ENCODE measurements around the gene SULF2. TPM values are rescaled to one million over a fixed set of nuclear protein-coding genes. Genes with fewer than 3 reads are reported as not detected.
A peak's percentile ranks its signal among the peaks of the same experiment; 100 is the strongest.

SULF2 gene
- total and polyA plus RNA-seq, 4 donors: 78.8 to 350 (median 212) TPM

GRCh38 chr20:47757145-47758035 lies 27.9 kb downstream of the SULF2 start:
- peak in 1 of 6 donors; percentile 22 for DNase-seq (ENCODE audit: low read depth in 4 of 6, low spot score in 6 of 6)
- Histone ChIP-seq H3K9me3 (ENCODE audit: control insufficient read depth, insufficient read depth, low read length) (no peaks in the 10 kb centered on the region), H3K27ac (ENCODE audit: low read depth, low read length) (no peak overlapping the region), H3K4me1 (ENCODE audit: control insufficient read depth, insufficient read depth, low read length) (peaks cover 51% of the 10 kb centered on the region), H3K27me3 (ENCODE audit: control insufficient read depth, insufficient read depth, low read length) (peaks cover 2% of the 10 kb centered on the region), H3K36me3 (ENCODE audit: control insufficient read depth, insufficient read depth, low read length) (peaks cover 9% of the 10 kb centered on the region), H3K4me3 (ENCODE audit: low read depth, low read length) (no peak overlapping the region)
- WGBS (ENCODE audit: insufficient coverage): 50% methylated on average over 29 of the region's 32 CpGs

DNA sequence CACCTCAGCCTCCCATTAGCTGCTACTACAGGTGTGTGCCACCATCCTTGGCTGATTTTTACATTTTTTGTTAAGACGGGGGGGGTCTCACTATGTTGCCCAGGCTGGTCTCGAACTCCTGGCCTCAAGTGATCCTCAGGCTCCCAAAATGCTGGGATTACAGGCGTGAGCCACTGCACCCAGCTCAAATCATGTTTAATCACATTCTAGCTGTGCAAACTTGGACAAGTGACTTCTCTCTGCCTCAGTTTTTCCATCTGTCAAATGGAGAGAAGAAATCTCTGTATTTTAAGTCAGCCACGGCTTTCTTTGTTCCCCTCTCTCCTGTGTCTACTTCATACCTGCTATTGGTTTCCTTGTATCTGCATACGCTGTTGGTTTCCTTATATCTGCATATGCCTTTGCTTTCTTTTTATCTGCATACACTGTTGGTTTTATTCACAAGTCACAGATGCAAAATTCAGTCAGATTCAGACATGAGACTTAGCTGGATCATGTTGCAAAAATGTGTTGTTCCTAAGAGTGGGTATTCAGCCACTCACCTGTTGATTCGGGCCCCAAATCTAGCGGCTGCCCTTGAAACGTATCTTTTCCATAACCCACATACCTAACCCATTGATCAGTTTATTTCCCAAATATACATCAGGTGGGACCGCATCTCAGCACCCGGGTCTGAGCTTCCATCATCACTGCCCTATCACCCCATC lies 30.2 kb downstream of the SULF2 start:
- H3K27me3 ChIP-seq (ENCODE audit: control insufficient read depth, insufficient read depth, low read length): peaks cover 2% of the 10 kb centered on the region
- DNase-seq (ENCODE audit: low read depth in 4 of 6, low spot score in 6 of 6): no peak
- H3K9me3 ChIP-seq (ENCODE audit: control insufficient read depth, insufficient read depth, low read length): no peaks in the 10 kb centered on the region
- 95% methylated on average over 6 of the region's 10 CpGs for WGBS (ENCODE audit: insufficient coverage)
- H3K27ac ChIP-seq (ENCODE audit: low read depth, low read length): no peak overlapping the region
- H3K4me3 ChIP-seq (ENCODE audit: low read depth, low read length): no peak overlapping the region
- peaks cover 38% of the 10 kb centered on the region for H3K4me1 ChIP-seq (ENCODE audit: control insufficient read depth, insufficient read depth, low read length)
- H3K36me3 ChIP-seq (ENCODE audit: control insufficient read depth, insufficient read depth, low read length): peaks cover 13% of the 10 kb centered on the region

DNA sequence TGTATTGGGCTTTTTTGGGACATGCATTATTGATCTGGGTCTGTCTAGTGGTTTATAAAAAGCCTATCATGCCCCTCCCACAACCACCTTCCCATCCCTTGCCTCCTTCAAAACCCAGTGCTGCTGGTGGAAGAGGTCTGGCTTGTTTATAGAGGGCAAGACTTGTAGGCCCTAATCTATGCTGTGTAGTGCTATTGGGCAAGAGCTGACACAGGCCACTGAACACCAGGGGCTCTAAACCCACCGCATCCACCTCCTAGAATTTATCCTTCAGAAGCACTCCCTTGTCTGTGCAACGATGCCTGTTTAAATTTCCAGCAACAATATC lies 30.9 kb downstream of the SULF2 start:
- peaks cover 37% of the 10 kb centered on the region for H3K4me1 ChIP-seq (ENCODE audit: control insufficient read depth, insufficient read depth, low read length)
- no peak overlapping the region for H3K4me3 ChIP-seq (ENCODE audit: low read depth, low read length)
- peaks cover 2% of the 10 kb centered on the region for H3K27me3 ChIP-seq (ENCODE audit: control insufficient read depth, insufficient read depth, low read length)
- no peak for DNase-seq (ENCODE audit: low read depth in 4 of 6, low spot score in 6 of 6)
- peaks cover 13% of the 10 kb centered on the region for H3K36me3 ChIP-seq (ENCODE audit: control insufficient read depth, insufficient read depth, low read length)
- 86% methylated on average over 2 of the region's 2 CpGs for WGBS (ENCODE audit: insufficient coverage)
- no peaks in the 10 kb centered on the region for H3K9me3 ChIP-seq (ENCODE audit: control insufficient read depth, insufficient read depth, low read length)
- no peak overlapping the region for H3K27ac ChIP-seq (ENCODE audit: low read depth, low read length)

- H3K27me3 ChIP-seq (ENCODE audit: control insufficient read depth, insufficient read depth, low read length): peaks cover 2% of the 10 kb centered on the region
- no peak overlapping the region for H3K27ac ChIP-seq (ENCODE audit: low read depth, low read length)
- 69% methylated on average over 11 of the region's 14 CpGs for whole genome bisulfite sequencing (ENCODE audit: insufficient coverage)
- DNase-seq (ENCODE audit: low read depth in 4 of 6, low spot score in 6 of 6): peak in 1 of 6 donors; percentile 23
- peaks cover 13% of the 10 kb centered on the region for H3K36me3 ChIP-seq (ENCODE audit: control insufficient read depth, insufficient read depth, low read length)
- H3K4me3 ChIP-seq (ENCODE audit: low read depth, low read length): no peak overlapping the region
- no peaks in the 10 kb centered on the region for H3K9me3 ChIP-seq (ENCODE audit: control insufficient read depth, insufficient read depth, low read length)
- H3K4me1 ChIP-seq (ENCODE audit: control insufficient read depth, insufficient read depth, low read length): peaks cover 32% of the 10 kb centered on the region
Observed at GRCh38 chr20:47753576-47754387, 31.5 kb downstream of the SULF2 start.

GRCh38 chr20:47751449-47751848 lies 33.8 kb downstream of the SULF2 start:
- H3K4me1 ChIP-seq (ENCODE audit: control insufficient read depth, insufficient read depth, low read length): peaks cover 9% of the 10 kb centered on the region
- no peak overlapping the region for H3K4me3 ChIP-seq (ENCODE audit: low read depth, low read length)
- peaks cover 16% of the 10 kb centered on the region for H3K36me3 ChIP-seq (ENCODE audit: control insufficient read depth, insufficient read depth, low read length)
- WGBS (ENCODE audit: insufficient coverage): 97% methylated on average over 4 of the region's 5 CpGs
- no peaks in the 10 kb centered on the region for H3K27me3 ChIP-seq (ENCODE audit: control insufficient read depth, insufficient read depth, low read length)
- no peaks in the 10 kb centered on the region for H3K9me3 ChIP-seq (ENCODE audit: control insufficient read depth, insufficient read depth, low read length)
- DNase-seq (ENCODE audit: low read depth in 4 of 6, low spot score in 6 of 6): no peak
- no peak overlapping the region for H3K27ac ChIP-seq (ENCODE audit: low read depth, low read length)

DNA sequence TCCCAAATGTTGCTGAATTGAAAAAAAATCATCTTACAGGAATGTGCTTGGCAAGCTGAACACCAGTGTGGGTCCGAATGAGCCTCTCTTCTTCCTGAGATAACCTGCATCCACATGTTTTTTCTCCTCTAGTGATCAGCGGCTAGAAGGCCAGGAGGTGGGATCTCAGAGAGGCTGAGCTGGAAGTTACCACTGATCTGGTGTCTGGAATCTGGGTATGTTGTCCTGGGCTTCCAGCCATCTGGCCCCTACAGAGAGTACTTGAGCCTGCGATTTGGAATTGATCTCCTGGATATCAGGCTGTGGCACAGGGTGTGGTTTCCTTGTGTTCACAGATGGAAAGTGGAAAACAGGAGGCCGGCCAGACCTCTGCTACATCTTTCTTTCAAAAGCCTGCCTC lies 35.9 kb downstream of the SULF2 start:
- 81% methylated on average over 3 of the region's 4 CpGs for WGBS (ENCODE audit: insufficient coverage)
- peak in 2 of 6 donors; percentile 34 to 70 for DNase-seq (ENCODE audit: low read depth in 4 of 6, low spot score in 6 of 6)
- peak overlapping the region; percentile 33 for H3K27ac ChIP-seq (ENCODE audit: low read depth, low read length)
- no peaks in the 10 kb centered on the region for H3K9me3 ChIP-seq (ENCODE audit: control insufficient read depth, insufficient read depth, low read length)
- no peak overlapping the region for H3K4me3 ChIP-seq (ENCODE audit: low read depth, low read length)
- peaks cover 6% of the 10 kb centered on the region for H3K4me1 ChIP-seq (ENCODE audit: control insufficient read depth, insufficient read depth, low read length)
- no peaks in the 10 kb centered on the region for H3K27me3 ChIP-seq (ENCODE audit: control insufficient read depth, insufficient read depth, low read length)
- H3K36me3 ChIP-seq (ENCODE audit: control insufficient read depth, insufficient read depth, low read length): peaks cover 16% of the 10 kb centered on the region

DNA sequence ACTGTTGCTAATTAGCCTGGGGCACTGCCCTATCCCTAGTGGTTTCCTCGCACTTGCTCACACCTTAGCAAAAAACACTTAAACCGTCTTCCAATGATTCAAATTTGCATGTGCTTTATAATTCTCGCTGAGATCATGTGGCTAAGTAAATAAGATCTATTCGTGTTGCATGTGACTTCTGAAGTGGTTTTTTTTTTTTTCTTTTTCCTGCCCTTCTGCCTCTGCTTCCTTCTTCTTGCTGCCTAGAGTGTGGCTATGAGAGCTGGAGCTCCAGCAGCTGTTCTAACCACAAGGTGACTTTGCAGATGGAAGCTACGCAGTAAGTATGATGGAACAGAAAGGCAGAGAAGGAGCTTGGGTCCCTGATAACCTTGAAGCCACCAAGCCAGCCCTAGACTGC lies 36.5 kb downstream of the SULF2 start:
- DNase-seq (ENCODE audit: low read depth in 4 of 6, low spot score in 6 of 6): no peak
- no CpG with 5 or more reads among the region's 5 CpGs for WGBS (ENCODE audit: insufficient coverage)
- Histone ChIP-seq H3K27me3 (ENCODE audit: control insufficient read depth, insufficient read depth, low read length) (no peaks in the 10 kb centered on the region), H3K9me3 (ENCODE audit: control insufficient read depth, insufficient read depth, low read length) (no peaks in the 10 kb centered on the region), H3K4me3 (ENCODE audit: low read depth, low read length) (no peak overlapping the region), H3K27ac (ENCODE audit: low read depth, low read length) (peak overlapping the region; percentile 33), H3K36me3 (ENCODE audit: control insufficient read depth, insufficient read depth, low read length) (peaks cover 18% of the 10 kb centered on the region), H3K4me1 (ENCODE audit: control insufficient read depth, insufficient read depth, low read length) (peaks cover 6% of the 10 kb centered on the region)

GRCh38 chr20:47748069-47748468 lies 37.2 kb downstream of the SULF2 start:
- DNase-seq (ENCODE audit: low read depth in 4 of 6, low spot score in 6 of 6): no peak
- peaks cover 6% of the 10 kb centered on the region for H3K4me1 ChIP-seq (ENCODE audit: control insufficient read depth, insufficient read depth, low read length)
- H3K27me3 ChIP-seq (ENCODE audit: control insufficient read depth, insufficient read depth, low read length): no peaks in the 10 kb centered on the region
- 83% methylated on average over 6 of the region's 6 CpGs for WGBS (ENCODE audit: insufficient coverage)
- no peak overlapping the region for H3K4me3 ChIP-seq (ENCODE audit: low read depth, low read length)
- H3K36me3 ChIP-seq (ENCODE audit: control insufficient read depth, insufficient read depth, low read length): peaks cover 18% of the 10 kb centered on the region
- H3K9me3 ChIP-seq (ENCODE audit: control insufficient read depth, insufficient read depth, low read length): no peaks in the 10 kb centered on the region
- H3K27ac ChIP-seq (ENCODE audit: low read depth, low read length): no peak overlapping the region

- no peaks in the 10 kb centered on the region for H3K27me3 ChIP-seq (ENCODE audit: control insufficient read depth, insufficient read depth, low read length)
- H3K4me3 ChIP-seq (ENCODE audit: low read depth, low read length): no peak overlapping the region
- H3K4me1 ChIP-seq (ENCODE audit: control insufficient read depth, insufficient read depth, low read length): peaks cover 6% of the 10 kb centered on the region
- DNase-seq (ENCODE audit: low read depth in 4 of 6, low spot score in 6 of 6): no peak
- WGBS (ENCODE audit: insufficient coverage): 88% methylated on average over 10 of the region's 10 CpGs
- peaks cover 18% of the 10 kb centered on the region for H3K36me3 ChIP-seq (ENCODE audit: control insufficient read depth, insufficient read depth, low read length)
- H3K27ac ChIP-seq (ENCODE audit: low read depth, low read length): no peak overlapping the region
- no peaks in the 10 kb centered on the region for H3K9me3 ChIP-seq (ENCODE audit: control insufficient read depth, insufficient read depth, low read length)
Observed at GRCh38 chr20:47747669-47748031, 37.6 kb downstream of the SULF2 start.

Measured in spinal cord (tissue), 10 donors.